ENCODE measurements around the gene AK1. TPM values are rescaled to one million over a fixed set of nuclear protein-coding genes. Genes with fewer than 3 reads are reported as not detected.
A peak's percentile ranks its signal among the peaks of the same experiment; 100 is the strongest.

AK1 gene
- total and polyA plus RNA-seq, 9 of the 15 experiments (the other 6 are each of a cell fraction or from before 2014, with no cell fraction given), result 10.1 to 71.8 (median 39.0) TPM

- TF ChIP-seq ZNF740 (CRISPR knock-in tag; IDR thresholded peaks at IDR 0.05) (no peak), ZNF740 (tag; IDR thresholded peaks at IDR 0.05) (no peak), NR2F6 (CRISPR knock-in tag; IDR thresholded peaks at IDR 0.05) (no peak), ATF4 (CRISPR knock-in tag; IDR thresholded peaks at IDR 0.05) (no peak), IRF2 (CRISPR knock-in tag; IDR thresholded peaks at IDR 0.05) (no peak), BCOR (IDR thresholded peaks at IDR 0.05) (peak; percentile 99), ETS1 (conservative IDR thresholded peaks at IDR 0.05; ENCODE audit: control insufficient read depth, low read depth, low read length) (no peak), TFAM (CRISPR knock-in tag; conservative IDR thresholded peaks at IDR 0.05) (no peak), TAF15 (IDR thresholded peaks at IDR 0.05; ENCODE audit: low read depth, low read length) (no peak), SAFB (IDR thresholded peaks at IDR 0.05; ENCODE audit: borderline replicate concordance, low read depth, low read length) (peak; percentile 93), SIN3B (IDR thresholded peaks at IDR 0.05; ENCODE audit: low read depth) (no peak), TARDBP (IDR thresholded peaks at IDR 0.05) (no peak), ZEB2 (IDR thresholded peaks at IDR 0.05) (no peak), SP1 (CRISPR knock-in tag; IDR thresholded peaks at IDR 0.05) (peak; percentile 55; the same call in 1 of the 2 replicates), HOMEZ (CRISPR knock-in tag; IDR thresholded peaks at IDR 0.05) (no peak), ERF (CRISPR knock-in tag; IDR thresholded peaks at IDR 0.05) (no peak), CBX2 (IDR thresholded peaks at IDR 0.05; ENCODE audit: insufficient read depth, low read length, poor library complexity, severe bottlenecking) (no peak), ETV1 (tag; conservative IDR thresholded peaks at IDR 0.05; ENCODE audit: low read depth) (0 out of 2 replicates have a peak, but pooled peaks have one; percentile 26), SRSF9 (IDR thresholded peaks at IDR 0.05; ENCODE audit: borderline replicate concordance, low read depth, low read length) (no peak), KHSRP (IDR thresholded peaks at IDR 0.05) (no peak), BRF1 (IDR thresholded peaks at IDR 0.05; ENCODE audit: borderline replicate concordance, extremely low read depth, insufficient read length) (no peak), NR4A1 (CRISPR knock-in tag; IDR thresholded peaks at IDR 0.05) (no peak), NR4A1 (tag; IDR thresholded peaks at IDR 0.05) (no peak), MED1 (CRISPR knock-in tag; IDR thresholded peaks at IDR 0.05; ENCODE audit: borderline replicate concordance) (no peak), PPARD (CRISPR knock-in tag; IDR thresholded peaks at IDR 0.05) (no peak), SETDB1 (IDR thresholded peaks at IDR 0.05; ENCODE audit: low read length) (no peak), ZFP1 (CRISPR knock-in tag; IDR thresholded peaks at IDR 0.05) (no peak)
These were observed 21.1 kb upstream of the AK1 start (continued) for GRCh38 chr9:127898433-127899127.
